NAMALWA (cell line): ENCODE measurements around the gene CYB561.

ENCODE experiments used
- DNase-seq: peaks from one replicate; pipeline ENCODE4 v3.0.0-alpha.2; 2015; ENCODE audit warnings: low spot score

The CYB561 gene

DNA sequence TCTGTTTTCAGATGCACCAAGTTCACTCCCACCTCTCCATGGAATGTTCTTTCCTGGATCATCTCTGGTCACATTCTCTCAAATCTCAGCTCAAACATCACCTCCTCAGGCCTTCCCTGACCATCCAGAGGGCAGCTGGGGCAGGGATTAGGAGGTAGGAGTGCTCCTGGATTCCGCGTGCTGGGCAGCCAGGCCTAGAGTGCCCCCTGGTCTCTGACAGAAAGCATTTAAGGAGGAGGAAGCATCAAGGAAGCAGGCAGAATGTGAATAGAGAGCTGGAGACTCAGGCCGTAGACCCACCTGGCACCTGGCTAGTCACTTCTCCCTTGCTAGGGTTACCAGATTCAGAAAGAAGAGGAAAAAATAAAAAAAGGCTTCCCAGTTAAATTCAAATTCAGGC is 2.5 kb upstream of the CYB561 start:
- no peak for DNase-seq

DNA sequence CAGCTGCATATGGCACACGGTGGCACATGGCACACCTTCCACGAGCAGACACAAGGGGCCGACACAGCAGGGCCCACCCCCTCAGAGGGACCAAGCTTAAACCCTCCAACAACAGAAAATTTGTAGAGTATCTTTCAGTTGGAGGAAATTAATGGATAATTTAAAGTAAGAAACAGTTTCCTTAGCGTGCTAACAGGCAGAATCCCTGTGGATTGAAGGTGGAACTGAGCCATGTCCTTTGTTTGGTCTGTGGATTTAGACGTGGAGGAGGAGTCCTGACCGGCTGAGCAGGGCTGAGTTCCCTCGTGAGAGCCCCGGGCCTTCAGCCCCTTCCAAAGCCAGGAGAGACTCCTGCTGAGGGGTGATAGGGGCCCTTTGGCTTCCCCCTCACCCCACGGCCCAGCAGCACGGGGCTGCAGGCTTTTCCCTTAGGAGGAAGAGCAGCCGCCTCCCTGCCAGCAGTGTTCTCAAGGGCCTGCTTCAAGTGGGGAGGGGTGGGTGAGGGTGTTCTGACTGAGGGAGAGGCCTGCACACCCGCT is 1.4 kb upstream of the CYB561 start:
- DNase-seq = no peak

DNA sequence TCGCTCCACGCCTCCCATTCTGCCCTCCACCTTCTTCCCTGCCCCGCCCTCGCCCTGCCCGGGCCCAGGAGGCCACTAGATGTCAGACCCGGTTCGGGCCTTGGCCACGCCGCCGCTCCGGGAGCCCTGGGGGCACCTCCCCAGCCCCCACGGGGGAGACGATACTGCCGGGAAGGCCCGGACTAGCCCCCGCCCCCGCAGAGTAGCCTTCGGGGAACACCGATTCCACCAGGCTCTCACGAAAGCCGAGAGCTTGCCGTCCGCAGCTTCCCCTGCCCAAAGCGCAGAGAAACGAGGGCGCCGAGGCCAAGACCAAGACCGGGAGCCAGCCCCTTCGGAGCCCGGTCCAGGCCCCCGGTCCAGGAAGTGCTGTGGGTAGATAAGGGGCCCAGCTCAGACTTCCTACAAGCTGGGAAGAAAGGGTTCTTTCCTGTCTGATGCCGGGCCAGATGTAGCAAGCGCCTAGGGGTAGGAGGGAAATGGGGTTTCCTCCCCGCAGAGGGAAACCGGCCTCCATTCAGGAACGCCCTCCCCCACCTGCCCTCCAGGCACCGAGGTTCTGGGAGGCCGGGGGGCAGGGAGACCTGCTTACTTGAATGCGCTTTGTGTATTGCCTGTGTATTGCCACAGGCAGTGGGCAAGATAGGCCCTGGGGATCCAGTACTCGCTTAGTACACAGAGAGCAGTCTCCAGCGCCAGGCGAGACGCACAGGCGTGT is 806 bp upstream of the CYB561 start:
- DNase-seq = no peak

DNA sequence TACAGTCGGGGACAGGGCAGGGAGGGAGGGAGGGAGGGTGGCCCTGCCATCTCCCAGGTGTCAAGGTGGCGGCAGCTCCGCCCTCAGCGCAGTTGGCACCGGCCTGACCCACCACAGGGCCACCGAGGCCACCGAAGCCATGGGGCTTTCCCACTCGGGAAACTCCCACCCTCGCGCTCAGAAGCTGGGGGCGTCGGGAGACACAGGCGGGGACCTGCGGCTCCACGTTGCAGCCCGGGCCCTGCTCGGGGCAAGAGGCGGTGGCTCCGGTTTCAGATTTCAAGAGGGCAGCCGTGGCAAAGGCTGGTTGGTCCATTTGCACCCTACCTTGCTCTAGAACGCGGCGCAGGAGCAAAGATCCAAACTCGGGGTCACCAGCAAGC is 544 bp downstream of the CYB561 start:
- no peak for DNase-seq

DNA sequence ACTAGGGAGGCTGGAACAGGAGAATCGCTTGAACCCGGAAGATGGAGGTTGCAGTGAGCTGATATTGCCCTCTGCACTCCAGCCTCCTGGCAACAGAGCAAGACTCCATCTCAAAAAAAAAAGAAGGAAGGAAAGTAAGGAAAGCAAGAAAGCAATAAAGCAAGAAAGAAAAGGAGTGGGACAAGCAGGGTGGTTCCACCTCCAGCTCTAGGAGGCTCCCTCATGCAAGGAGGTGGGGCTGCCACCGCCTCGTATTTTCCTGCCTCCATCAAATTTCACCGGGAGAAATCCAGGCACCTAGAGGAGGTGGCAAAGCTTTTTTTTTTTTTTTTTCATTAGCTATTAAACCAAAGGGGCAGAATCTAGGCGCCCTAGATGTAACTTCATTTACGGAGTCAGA is 1.0 kb downstream of the CYB561 start:
- no peak for DNase-seq

DNA sequence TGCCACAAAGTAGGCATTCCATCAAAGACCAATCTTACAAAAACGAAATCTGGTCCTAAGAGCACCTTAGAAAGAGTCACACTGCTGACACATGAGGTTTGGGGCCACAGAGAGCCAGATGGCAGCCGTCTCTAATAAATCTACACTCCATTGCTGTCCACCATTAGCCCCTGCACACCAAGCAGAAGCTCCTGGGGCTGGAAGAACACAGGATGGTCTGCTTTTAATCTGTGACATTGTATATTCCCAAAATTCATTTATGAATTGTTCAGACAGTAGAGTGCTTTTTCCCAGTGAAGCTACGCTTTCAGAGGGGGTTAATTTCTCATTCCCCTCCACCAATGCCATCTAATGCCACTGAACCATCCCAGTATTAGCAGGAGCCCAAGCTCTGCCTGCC is 1.6 kb downstream of the CYB561 start:
- no peak for DNase-seq

DNA sequence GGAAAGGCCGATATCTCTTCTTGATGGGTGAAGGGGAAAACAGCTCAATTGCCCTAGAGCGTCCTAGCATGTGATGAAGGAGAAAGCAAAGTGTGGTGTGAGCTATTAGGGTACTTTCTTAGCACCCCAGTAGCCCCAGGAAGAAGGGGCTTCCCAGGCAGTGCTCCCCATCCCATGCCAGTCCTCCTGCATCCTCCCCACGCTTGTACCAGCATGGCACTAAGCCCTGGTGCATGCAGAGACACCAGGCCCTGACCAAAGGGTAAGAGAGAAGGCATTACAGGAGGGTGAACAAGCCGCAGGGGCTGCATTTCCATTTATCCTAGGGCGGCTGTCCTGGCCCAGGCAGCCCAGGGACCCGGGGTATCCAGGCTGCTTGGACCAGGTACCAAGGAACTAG is 3.1 kb downstream of the CYB561 start:
- DNase-seq = no peak

DNA sequence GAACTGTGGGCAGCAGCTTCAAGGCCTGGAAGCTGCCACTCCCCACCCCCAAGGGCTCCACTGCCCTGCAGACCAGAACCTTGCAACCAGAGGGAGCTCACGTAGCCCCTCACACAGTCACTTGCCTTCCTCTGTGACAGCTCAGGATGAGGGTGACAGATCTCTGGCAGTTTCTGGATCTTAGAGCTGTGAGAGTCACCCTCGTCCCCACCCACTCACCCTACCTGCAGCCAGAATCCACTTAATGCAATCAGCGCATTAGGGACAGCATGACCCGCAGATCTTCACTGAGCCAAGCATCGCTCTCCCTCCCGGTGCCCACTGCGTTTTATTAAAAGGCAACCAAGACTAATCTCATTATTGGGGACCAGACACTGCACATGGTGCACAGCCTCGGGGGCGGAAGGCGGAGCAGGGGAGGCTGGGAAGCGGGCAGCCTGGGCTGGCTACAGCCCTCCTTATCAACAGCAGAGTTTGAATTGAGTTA is 3.5 kb downstream of the CYB561 start:
- DNase-seq = peak; percentile 54

DNA sequence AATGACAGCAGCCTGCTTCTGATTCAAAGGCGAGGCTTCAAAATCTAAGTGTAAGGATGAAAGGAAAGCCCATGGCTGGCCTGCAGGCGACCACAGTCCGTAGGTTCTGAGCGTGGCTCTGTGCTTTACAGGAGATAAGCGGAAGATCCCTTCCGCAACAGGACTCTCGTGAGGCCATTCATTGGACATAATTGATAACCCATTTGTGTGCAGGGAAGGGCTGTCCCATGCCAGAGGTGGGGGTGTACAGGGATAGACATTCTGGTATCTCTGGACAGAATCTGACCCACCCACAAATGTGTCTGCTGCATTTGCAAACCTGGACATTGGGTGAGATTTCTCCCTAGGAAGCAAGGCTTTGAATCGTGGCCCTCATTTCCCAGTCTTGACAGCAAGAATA is 4.0 kb downstream of the CYB561 start:
- DNase-seq = no peak

DNA sequence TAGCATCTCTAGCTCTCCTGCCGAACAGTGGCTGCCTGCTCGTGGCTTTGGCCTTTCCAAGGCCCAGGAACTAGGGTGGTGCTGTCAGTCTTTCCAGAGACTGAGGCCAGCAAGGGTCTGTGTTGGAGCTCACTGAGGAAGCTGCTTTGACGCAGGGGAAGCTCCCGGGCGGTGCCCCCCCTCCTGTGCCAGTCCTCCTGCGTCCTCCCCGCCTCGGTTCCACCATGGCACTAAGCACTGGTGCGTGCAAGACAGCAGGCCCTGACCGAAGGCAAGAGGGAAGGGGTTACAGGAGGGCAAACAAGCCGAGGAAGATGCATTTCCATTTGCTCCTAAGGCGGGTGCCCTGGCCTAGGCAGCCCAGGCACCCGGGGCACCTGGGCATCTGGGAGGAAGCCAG is 4.5 kb downstream of the CYB561 start:
- DNase-seq = no peak

DNA sequence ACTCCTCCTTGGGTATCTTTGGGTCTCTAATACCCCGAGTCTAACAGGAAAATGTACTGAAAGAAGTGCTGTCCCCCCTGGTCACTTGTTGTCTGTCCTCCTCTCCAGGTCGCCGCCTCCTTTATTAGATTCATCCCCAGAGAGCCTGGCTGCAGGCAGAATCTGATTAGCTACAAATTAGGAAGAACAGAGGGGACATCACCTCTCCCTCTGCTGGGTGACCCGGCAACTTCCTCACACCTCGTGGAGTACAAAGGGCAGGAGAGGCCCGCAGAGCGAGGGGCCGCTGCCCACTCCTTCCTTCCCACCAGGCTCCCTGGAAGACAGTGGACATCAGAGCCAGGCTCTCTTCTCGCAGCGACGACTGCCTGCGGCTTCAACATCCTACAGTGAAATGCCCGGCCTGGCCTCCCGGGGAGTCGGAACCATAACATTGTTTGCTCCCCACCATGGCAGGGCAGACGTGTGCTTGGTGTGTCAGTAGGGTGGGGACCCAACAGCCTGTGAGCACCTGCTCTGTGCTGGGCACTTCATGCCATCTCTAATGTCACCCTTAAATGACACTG is 5.3 kb downstream of the CYB561 start:
- DNase-seq = no peak

DNA sequence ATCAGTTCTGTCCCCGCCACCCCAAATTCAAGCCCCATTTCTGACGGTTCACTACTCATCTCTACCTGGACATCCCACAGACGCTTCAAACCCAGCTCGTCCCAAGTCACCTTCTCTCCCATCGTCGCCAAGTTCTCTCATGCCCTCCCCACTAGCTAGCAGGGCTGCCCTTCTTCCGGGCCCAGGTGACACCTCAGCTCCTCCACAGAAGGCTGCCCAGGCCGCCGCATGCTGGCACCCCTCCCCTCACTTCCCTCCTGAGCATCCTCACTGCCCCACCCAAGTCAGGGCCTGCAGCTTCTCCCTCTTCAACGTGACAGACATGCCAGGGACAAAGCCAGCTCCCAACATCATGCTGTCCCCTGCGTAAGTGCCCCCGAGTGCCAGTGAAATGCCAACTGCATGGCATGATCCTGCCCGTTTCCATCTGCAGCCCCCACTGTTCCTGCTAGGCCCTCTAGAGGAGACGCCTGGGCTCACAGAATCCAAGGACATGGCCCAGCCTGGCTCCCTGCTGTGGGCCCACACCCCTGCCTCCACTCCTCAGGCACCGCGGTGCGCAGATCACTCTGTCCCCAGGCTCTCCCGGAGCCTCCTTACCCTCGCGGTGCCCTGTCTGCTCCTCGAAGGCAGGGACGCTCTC is 5.9 kb downstream of the CYB561 start:
- no peak for DNase-seq

DNA sequence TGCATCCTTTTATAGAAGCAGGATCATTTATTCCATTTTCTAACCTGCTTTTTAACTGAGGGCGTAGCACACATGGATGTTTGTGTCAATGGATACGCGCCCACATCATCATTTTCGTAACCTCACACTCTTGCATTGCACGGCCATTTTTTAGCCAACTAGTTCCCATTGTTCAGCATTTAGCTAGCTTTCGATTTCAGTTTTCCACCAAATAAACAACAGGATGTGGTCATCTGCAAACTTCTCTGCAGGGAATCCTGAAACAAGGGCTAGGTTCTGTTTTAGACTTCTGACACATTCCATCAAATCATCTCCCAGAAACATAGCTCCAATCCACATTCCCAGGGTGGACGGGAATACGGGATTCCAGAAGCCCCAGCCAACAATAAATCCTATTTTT is 6.4 kb downstream of the CYB561 start:
- DNase-seq = no peak

DNA sequence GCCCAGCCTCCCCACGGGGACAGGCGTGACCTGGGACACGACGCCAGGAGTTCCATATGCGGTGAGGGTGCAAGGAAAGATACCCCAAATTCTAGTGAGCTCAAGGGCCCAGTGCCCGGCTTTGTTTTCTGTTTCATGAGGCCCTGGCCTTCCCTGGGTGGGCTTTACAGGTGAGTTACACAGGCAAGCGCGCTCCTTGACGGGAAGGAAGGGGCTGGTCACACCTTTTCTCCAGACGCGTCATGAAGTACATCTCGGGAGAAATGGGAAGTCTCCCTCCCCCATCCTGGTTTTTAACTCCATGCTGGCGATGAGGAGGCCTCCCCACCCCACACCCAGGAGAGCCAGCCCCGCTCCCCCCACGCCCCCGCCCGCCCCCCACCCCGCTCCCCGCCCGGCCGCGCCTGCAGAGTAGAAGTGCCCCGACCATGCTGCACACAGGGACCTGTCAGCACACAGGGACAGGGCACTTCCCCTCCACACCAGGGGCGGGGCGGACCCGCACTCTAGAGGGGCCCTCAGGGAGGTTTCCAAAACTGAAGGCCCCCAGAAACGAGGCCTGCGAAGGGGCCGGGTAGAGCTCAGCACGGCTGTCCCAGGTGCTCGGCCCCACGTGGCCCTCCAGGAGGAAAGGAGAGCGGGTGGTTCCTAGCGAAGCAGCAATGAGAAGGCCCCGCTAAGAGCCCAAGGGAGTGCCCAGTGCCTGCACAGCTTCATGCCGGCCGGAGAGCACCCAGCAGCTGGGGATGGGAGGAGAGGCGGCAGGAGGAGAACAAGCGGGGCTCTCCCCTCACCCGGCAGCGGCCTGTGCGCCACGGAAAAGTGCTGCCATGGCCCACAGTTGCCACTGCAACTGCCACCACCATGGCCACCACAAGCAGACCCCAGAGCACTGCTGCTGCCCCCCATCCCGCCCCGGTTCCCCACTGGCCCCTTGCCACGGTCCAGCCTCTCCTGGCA is 7.7 kb downstream of the CYB561 start:
- no peak for DNase-seq

DNA sequence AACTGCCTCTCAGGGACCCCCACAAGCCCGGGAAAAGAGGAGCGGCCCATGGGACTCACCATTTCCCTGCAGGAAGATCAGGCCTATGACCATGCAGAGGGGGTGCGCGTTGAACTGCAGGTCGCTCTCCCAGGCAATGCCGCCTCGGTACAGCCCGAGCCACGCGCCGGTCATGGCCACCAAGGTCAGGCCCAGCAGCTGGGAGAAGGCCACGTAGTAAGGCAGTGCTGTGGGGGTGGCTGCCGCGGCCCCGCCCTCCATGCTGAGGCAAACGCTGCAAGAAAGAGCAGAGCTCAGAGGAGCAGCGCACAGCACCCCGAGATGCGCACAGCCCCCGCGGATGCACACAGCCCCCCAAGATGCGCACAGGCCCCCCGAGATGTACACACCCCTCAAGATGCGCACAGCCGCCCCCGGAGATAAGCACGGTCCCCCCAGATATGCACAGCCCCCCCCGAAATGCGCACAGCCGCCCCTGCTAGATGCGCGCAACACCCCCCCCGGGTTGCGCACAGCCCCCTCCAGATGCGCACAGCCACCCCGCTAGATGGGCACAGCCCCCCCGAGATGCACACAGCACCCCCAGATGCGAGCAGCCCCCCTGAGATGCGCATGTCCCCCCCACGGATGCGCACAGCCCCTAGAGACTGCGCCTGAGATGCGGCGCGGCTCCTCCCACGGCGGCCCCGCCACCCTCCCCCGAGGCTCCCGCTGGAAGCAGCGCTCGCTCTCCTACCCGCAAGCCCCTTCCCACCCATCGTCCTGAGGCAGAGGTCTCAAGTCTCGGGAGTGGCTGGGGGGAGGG is 8.6 kb downstream of the CYB561 start:
- no peak for DNase-seq

DNA sequence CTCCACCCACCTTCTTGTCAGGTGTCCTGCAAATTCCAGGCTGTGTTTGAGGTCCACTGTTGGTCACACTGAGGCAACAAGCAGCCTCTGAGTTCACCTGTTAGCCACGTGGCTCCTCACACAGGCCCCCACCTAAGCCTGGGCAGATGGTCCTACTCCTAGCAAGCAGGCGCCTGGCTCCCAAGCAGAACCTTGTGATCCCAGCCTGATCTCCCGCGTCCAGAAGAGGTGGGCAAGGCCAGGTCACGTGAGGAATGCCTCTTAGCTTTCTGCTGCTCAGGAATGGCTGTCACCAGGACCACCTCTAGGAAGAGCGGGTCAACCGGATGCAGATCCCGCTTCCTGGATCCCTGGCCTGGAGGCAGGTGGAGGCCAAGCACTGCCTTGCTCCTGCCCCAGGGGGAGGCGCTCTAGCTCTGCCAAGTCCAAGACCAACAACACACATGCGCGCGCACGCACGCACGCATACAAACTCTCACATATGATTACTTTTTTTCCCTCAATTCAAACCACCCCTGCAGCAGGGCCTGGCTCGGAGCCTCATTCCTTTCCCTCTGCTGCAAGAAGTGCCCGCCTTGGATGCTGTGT is 9.5 kb downstream of the CYB561 start:
- no peak for DNase-seq

DNA sequence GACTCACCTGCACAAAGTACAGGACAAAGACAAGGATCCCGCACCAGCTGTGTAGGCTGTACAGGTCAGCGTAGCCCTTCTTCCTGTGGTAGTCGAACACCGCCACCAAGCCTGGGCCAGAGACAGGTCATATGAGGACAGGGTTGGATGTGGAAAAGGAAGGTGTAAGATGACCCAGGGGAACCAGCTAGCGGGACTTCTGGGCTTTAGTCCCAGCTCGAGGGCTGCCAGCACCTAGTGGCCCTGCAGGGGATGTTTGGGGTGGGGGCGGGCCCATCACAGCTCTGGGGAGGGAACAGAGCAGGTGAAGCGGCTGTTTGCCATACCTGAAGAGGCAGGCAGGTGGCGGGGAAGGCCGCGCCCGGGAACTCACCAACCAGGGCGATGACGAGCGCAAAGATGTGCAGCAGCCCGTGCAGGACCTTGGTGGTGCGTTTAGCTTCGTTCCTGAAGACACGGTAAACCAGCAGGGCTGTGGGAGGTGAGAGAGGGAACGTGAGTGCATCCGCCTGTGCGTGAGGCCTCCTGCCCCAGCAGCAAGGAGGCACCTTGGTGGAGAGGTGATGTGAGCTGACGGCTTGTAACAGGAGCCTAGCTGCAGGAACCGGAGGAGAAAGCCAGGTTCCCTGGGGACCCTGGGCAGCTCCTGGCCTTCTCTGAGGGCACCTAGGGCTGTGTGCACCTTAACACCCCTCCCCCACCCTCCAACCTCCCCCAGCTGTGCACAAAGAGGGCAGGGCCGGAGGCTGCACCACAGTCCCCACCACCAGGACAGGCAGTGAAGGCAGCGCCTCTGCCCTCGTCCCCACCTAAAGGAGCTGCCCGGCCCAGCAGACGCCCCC is 10.2 kb downstream of the CYB561 start:
- DNase-seq = no peak

DNA sequence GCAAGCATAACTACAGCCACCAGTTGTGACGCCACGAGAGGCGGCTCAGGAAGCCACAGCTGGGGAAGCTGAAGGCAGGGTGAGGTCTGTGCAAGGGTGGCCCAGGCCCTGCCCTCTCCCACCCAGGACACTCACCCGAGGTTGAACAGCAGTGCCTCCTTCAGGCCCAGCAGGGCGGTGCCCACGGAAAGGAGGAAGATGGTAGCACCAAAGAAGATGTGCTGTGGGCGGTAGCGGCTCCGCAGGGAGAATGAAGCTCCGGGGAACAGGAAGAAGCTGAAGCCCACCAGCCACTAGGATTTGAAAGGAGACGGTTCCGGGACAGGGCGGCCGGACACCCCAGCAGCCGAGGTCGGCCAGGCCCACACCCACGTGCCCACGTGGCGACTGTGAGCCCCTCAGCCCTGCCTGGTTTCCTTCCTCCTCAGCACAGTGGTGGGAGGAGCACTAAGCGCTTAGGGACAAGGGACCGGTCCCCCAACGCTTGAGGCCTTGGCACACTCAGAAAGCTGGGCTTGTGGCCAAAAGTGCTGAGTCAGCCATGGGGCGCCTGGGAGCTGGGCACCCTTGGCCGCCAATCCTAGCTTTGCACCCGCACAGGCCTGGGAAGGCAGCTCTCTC is 11.0 kb downstream of the CYB561 start:
- peak; percentile 31 for DNase-seq

DNA sequence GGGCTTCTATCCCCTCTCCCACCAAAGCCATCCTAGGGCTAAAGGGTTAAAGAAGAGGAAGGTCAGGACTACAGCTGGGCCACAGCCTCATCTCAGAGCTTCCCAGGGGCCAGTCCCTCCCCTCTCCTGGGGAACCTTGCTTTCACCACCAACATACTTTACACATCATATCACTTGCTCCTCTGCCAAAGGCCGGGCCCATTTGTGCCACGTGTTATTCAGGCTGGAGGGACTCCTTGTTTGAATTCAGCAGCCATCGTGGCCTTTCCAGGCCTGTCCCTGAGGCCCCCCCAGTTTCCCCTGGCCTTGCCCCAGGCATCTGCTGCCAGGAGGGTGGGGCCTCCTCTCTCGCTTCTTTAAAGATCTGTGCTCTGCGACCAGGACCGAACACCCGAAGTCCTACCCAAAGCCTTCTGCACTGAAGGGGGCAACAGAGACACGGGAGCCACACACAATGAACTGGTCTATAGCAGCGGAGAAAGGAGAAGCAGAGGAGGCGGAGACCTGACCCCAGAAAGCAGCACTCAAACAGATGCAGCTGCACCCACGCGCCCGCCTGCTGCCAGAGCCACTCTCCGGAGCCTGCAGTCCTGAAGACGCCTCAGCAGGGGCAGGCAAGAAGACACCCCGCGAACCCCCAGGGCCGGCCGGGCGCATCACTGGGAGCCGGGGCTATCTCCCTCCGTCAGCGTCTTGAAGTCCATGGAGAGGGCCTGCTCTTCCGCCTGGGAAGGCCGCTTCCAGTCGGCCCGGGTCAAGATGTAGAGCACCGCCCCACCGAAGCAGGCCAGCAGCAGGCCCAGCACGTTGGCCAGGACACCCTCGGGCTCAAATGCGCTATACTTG is 12.1 kb downstream of the CYB561 start:
- no peak for DNase-seq
